RPMI8226 (cell line): Measurements from ENCODE around the gene GALNT15.

Experiments used
- DNase-seq: peaks from one replicate; pipeline ENCODE4 v3.0.0-alpha.2; 2015

Gene GALNT15

DNA sequence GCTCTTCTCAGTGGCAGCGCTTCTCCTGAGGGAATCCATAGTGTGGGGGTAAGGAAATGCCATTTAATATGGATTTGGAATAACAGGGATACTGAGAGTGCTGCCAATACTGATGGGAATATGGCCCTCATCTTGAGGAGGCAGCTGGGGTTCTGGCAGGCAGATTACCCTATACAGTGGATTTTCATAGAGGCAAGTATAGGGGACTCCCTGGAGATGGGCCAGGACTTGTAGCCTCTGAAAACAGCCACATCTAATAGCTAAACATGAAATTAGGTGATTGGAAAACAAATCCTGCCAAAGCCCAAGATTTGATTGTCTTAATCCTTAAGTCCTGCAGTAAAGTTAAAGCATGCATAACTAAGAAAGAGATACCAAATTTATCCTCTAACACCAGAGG lies 59.3 kb downstream of the GALNT15 start:
- DNase-seq = no peak

DNA sequence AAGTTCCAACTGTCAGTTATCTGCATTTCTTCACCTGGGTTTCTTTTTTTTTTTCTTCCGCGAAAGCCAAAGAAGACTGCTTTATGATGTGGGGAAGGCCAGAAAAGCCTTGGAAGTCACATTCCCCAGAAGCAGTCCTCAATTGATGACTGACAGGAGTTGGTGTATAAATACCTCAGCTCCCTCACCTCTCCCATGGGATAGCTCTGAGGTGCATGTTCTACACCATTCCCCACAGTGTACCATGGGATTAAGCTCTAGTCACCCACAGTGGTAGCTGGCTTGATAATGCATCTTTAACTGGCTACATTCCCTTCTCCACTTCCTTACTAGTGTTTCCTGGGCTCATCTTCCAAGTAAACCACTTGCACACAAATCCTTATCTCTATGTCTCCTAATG lies 59.8 kb downstream of the GALNT15 start:
- no peak for DNase-seq

DNA sequence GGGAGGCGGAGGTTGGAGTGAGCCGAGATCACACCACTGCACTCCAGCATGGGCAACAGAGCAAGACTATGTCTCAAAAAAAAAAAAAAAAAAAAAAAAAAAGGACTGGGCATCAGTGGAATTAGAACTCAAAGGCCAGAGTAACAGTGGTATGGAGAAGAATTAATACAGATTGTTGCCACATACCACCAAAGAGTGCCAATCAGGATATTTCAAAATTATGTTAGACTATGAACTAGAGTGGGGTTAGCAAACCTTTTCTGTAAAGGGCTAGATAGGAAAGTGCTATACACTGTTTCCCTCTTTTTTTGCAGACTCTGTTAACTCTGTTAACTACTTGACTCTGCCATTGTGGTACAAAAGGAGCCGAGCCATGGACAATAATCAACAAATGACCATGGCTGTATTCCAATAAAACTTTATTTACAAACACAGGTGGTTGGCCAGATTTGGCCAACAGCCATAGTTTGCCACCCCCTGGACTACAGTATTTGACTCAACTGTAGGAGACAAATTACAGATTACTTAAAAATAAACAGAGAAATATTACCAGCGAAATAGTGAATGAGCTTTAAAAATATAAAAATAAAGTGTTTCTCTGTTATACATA lies 61.7 kb downstream of the GALNT15 start:
- no peak for DNase-seq

DNA sequence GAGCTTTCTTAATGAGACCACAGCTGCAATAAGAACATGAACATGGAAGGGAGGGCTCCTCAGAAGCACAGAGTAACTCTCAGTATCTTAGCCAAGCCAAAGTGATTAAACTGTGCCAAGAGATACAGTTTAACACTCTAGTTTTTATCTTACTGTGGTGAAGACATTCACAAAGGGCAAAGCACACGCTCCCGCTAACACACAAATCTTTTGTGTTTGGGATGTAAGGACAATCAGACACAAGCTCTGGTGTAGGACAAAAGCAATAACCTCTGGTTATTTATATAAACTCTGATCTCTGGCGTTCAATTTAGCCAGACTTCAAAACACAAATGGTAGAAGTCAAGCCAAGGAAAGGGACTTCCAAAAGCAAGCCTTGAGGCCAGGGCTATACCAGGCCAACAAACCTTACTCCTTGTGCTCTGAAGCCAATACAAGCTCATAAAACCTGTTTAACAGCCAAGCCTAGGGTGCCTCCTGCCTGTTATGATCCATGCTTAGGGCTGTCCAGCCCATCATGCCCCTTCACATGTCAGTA lies 62.4 kb downstream of the GALNT15 start:
- no peak for DNase-seq

DNA sequence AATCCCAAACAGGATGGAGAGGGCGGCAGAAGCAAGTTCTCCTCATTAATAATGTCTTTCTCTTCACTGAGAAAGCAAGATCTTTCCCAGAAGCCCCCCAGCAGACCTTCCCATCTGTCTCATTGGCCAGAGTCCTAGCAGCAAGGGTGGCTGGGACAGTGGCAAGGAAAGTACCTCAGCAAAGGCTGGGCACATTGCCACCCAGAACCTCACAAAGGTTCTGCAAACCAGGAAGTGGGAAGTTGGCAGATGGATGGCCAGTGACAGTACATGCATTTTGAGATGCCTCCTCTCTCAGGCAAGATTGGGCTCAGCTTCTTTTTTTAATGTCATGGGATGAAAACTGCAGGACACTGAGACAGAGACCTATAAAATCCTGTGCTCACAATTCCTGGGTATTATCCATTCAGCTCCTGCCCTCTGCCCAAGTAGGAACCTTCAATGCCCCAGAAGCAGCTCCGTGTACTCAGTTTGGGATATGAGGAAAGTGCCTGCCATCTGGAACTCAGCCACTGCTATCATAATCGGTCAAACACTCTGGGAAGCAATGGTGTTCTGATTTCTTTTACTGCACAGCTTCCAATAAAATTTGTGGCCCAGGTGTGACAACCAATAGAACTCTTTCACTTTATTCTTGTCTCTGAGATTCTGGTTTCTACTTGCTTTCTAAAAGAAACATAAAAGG lies 64.7 kb downstream of the GALNT15 start:
- peak; percentile 62 for DNase-seq

DNA sequence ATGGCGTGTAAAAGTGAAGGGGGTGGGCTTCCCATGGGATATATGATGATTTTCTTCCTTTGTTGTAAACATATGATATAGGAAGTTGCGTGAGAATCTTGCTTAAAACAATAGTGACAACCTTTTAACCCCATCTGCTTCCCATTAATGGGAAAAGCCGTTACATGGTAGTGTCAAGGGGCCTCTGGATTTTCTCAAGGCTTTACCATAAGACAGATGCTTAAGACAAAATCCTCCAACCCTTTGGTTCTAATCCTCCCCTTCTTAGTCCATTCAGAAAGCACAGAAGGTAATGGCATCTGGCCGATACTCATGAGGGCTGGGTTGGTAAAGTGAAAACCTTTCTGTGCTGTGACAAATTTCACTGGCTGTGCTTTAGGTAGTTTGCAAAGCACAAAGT lies 65.3 kb downstream of the GALNT15 start:
- no peak for DNase-seq

DNA sequence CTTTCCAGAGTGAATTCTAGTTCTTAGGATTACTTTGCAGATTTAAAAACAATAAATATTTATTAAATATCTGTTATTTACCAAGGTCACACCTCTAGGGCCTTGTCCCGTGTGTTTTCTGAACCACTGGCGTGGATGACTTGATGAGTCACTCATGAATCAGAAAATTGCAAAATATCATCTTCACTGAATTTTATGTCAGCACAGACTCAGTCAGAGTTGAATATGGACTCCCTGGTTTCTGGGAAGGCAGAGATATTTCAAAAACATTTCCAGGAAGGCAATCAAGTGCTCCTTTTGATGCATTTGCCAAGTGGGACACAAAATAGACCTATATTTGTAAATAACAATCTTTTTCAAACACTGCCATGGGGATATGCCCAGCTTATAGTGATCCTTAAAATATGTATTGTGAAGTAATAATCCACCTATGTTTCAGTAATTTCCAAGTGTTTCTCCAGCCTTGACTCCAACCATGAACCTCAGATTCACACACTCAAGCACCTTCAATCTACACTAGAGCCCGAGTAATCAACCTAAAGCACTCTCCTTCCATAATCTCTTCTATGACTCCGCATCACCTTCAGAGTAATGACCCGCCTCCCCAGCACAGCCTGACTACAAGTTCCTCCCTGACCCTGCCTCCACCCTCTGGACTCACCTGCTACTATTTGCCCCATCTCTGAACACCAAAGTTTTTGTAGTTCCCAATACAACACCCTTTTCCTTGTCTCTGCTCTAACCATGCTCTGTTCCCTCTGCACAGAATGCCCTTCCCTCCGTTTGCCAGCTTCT lies 65.9 kb downstream of the GALNT15 start:
- no peak for DNase-seq

DNA sequence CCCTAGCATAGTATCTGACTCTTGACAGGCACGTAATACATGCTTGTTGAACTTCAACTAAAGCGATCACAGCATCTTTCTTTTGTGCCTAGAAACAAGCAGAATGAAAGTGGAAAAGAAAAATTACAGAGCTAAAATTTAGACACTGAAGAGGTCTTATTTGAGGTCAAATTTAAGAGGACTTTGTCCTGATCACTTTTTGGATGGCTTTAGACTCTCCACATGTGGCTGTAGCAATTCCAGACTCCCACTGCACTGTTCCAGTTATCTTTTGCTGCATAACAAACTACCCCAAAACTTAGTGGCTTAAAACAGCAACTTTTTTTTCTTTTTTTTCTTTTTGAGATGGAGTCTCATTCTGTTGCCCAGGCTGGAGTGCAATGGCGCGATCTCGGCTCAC lies 66.7 kb downstream of the GALNT15 start:
- DNase-seq = no peak

DNA sequence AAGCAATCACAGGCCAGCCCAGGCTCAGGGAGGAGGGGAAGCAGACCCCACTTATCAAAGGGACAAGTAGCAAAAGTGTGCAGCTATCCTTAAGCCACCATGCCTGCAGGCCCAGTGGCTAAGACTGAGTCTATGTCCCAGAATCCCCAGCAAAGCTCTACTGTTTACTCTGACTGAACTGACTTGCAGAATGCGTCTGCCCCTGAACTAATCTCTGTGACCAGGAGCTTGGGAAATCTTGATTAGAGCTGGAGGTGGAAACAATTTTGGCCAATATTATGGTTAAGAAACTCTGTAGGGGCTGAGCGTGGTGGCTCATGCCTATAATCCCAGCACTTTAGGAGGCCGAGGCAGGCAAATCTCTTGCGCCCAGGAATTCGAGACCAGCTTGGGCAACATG lies 67.7 kb downstream of the GALNT15 start:
- DNase-seq = no peak

DNA sequence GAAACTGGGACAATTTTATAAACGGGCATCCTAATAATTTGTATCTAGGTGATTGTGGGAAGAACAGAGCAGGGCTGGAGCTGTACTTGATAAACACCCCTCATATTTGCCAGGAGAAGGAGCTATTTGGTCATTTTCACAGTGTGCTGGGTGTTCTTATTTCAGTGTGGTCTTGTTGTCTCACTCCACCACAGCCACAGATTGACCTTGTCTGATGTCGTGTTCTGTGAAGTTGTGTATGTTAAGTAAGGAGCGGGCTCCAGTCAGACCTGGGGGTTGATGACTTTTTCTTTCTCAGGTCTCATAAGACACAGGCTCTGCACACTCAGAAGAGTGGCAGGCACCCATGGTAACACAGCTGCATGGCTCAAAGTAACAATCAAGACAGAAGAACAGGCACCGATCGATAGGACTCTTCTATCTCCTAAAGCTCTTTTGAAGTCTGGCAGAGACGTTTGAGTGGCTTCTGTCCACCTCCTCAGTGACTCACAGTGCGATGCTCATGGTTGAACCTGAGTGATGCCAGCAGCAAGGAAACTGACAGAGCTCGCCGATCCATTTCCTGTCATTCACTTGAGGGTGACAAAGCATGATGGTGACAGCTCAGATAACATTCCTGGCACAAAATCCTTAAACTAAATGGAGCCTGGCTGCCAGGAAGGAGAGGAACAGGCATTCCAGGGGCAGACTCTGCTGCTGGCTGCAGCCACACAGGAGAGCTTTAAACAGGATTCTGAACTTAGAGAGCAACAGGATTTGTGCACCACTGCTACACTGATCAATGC lies 69.4 kb downstream of the GALNT15 start:
- DNase-seq = no peak

DNA sequence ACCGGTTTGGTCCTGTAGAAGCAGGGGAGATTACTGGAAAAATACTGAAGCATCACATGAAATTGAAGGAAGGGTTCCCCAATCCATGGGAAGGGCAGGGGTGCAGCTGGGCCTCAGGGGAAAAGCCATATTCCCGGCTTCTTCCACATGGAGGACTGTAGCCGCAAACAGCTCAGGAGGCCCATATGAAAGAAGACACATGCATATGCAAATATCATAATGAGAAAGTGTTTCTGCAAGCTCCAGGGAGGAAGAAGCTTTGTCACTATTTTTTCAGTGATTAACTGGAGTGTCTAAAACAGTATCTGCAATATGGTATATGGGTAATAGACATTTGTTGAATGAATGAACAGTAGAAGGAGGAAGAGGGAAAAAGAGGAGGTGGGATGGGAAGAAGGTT lies 71.1 kb downstream of the GALNT15 start:
- no peak for DNase-seq

DNA sequence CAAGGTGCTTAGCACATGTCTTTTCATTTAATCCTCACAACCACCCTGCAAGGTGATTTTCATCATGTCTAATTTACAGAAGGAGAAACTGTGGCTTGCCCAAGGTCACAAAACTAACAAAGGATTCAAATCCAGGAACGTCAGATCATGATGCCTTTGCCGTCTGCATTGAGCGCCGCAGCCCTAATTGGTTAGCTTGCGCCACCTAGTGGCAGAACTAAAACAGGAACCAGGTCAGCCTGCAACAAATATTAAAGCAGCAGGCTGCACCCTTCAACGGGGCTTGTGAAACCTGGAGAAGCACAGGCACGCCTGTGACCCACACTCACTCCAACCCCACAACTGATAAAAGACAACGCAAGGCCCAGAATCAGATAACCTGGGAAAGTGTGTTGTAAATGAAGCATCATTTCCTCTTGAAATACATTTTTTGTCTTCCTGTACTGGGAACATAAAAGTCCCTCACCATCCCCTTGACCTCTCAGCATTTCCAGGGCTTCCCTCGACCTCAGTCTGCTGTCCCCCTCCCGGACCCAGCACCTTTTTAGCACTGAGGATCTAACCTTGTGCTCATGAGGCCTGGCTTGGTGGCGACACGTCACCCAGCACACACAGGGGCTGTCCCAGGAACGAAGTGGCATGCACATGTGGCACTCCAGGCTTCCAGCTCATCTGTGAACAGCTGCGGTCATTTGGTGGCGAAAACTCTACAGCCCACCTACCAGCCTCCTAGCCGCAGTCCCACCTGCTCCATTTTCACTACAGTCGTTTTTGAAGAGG lies 73.0 kb downstream of the GALNT15 start:
- DNase-seq = peak; percentile 87

DNA sequence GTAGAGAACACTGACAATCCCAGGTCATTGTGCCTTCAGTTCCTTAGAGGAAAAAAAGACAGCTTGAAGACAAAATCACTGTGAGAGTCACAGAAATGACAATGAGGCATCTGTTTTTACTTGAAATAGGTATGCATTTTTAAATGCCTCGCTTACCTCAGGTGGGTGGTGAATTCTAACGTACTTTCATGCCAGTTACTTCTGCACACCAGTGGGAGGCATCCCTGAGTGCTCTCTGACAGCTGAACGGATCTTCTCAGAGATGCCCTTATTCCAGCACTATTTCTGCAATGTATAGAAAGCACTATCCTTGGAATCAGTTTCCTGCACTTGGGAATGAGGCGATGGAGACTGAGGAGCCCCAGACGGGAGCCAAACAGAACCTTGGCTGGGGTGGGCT lies 74.1 kb downstream of the GALNT15 start:
- DNase-seq = no peak

DNA sequence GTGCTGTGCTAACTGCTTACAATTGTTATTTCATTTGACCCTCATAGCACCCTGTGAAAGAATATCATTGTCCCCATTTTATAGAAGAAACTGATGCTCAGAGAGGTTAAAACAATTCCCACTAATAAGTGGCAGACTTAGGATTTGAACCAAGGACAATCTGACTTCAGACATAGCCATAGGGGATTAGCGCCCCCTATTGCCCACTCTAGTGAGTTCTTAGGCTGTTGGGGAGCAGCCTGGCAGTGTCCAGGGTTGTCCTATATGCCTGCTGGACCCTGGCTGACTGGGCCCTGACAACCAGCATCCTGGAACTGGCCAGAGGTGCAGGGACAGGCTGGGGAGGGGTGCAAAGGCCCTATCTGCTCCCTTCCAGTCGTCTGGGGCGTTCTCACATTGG lies 74.9 kb downstream of the GALNT15 start:
- DNase-seq = peak; percentile 46

DNA sequence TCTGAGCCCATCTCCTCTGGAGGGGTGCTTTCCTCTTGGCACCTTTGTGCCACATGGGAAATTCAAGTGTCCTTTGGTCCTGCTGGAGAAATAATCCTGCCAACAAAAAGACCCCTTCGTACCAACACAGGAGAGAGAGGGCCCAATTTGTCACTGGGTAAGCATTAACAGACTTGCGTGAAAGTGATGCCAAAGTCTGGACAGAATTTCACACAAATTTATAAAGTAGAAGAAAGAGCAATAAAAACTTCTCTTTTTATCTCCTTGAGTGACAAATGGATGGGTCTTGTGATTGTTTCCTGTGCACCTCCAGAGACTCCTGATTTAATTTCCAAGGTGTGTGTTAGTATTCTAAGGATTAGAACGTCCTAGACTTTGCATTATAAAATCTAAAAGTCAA lies 75.4 kb downstream of the GALNT15 start:
- DNase-seq = no peak

DNA sequence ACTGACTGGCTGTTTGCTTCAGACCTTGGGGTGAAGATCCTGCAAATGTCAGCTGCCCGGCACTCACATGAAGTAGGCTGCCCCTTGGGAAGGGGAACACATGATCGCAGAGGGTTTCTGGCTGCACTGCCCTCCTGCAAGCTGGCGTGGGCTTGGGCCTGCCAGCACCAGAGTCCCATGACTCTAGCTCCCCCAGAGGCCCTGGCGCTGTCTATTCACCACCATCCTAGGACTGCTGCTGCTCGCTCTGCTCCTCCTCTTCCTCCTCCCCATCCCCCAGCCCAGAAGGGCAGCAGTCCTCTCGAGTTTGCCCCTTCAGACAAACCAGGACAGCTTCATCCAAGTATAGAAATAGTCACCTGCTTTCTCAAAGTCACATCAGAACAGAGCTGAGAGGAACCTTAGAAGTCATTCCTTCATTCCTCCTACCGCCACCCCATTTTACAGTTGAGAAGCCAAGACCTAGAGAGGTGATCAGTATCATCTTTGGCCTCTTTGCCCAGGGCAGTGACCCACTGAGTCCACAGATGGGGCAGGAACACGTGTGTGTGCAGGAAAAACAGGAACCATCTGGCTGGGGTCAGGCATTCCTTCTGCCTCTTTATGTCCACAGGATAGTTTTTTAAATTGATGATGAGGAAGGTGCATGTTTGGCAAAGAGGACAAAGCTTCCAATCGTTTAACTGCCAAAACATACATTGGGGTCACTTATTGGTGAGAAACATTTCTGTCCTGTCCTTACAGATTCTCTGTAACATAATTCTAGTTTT lies 77.0 kb downstream of the GALNT15 start:
- DNase-seq = no peak

DNA sequence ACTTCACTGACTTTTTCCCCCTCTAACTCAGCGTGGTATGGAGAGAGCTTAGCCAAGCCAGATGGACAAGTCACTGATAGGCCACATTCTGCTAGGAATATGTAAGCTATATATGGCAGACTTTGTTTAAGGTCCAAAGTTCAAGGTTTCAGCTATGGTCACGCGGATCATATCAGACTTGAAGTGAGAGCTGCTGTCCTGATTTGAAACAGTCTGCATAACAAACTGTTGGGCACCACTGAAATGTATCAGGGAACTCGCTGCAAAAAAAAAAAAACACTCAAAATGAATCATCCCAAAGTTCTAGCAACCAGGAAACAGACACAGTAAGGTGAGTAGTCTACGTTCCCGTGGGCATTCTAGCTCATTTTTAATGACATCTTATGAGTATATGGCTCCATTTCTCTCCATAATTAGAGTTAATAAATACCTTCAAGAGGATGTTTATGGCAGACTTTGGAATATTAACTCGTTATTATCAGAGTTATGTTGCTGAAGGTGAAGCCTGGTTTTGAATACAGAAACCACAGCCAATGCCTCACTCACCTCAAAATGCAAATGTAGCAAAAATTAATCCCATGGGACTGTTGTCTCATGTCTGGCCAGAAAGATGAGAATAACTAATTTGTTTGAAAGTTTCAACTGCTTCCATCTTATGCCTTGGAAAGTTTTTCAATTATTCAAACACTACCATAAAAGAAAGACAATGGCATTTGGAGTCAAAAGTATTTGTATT lies 77.9 kb downstream of the GALNT15 start:
- no peak for DNase-seq

DNA sequence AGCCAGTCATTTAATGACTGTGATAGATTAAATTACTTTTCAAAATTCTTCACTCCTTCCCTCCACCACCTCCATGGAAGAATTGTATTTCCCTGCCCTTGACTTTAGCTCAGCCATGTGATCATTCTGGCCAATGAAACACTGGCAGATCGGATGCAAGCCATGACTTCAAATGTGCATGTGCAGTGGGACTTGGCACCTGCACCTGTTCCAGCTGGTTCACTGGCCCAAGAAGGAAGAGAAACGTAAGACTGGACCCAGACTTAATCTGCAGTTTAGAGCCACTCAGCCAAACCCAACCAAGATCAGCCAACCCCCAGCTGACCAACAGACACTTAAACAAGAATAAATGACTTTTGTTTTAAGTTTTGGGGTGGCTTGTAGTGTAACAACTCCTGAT lies 78.5 kb downstream of the GALNT15 start:
- no peak for DNase-seq

DNA sequence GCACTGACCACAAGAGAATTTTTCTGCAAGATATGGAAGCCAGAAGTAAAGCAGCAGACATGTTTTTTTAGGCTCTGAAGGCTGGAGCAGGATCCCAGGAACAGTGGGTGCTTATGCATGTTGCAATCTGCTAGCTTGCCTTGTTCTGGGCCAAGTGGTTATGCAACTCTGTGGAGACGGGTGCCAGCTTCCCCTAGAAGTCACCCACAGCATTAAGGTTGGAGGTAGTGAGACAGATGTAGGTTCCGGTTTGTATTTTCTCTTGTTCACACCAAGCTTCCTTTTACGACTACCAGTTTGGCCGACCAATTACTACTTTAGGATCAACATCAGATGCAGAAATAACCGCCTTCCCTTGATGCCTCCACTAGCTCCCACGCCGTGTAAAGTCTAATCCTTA lies 79.1 kb downstream of the GALNT15 start:
- no peak for DNase-seq

DNA sequence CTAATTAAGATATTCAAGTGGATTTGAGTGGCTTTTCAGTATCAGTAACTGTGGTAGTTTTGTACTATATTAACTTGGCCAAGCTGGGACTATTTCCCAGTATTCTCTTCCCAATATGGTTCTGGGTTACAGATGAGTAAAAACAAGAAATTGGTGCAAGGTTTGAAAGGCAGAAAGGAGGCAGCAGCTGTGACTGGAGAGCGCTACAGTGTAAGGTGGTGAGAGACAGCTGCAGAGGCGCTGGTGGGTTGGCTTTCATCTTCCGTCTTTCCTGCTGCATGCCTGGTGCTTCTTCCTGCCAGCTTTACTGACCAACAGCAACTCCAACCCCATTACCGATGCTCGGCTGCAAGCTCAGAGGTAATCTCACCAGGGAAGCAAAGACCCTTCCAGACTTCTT lies 80.4 kb downstream of the GALNT15 start:
- DNase-seq = no peak

DNA sequence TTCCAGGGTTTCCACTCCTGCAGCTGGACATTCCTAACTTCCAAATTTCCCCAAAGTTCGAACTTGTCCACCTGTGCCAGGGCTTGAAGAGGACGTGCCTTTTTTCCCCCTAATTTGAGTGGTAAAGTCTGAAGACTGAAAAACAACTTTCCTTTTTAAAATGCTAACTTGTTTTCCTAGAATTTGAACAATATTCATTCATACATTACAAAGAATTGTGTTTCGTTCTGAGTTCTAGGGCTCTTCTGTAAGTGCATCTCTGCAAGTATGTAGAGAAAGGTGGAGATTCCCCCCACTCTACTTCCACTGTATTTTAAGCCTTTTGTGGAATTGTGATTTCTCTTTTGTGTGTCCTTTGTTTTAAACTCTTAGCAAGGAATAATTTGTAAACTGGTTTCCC lies 80.8 kb downstream of the GALNT15 start:
- DNase-seq = no peak
